Measurements from ENCODE around the gene MACROD2.

Gene MACROD2

DNA sequence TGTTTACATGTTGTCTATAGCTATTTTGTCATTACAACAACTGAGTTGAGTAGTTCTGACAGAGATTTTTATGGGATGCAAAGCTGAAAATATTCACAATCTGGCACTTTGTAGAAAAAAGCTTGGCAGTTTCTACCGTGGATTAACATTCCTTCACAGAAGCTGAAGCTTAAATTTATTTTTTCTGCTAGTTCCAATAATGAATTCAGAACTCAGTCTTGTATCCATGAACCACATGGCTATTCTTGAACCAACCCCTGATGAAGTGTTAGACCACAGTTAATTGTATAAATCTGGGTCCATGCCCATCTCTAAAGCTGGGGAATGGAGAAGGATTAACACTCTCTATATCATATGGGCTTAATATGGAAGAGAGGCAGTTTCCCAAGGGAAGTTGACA lies 1085.9 kb downstream of the MACROD2 start:
- TF ChIP-seq, protein P1, sequence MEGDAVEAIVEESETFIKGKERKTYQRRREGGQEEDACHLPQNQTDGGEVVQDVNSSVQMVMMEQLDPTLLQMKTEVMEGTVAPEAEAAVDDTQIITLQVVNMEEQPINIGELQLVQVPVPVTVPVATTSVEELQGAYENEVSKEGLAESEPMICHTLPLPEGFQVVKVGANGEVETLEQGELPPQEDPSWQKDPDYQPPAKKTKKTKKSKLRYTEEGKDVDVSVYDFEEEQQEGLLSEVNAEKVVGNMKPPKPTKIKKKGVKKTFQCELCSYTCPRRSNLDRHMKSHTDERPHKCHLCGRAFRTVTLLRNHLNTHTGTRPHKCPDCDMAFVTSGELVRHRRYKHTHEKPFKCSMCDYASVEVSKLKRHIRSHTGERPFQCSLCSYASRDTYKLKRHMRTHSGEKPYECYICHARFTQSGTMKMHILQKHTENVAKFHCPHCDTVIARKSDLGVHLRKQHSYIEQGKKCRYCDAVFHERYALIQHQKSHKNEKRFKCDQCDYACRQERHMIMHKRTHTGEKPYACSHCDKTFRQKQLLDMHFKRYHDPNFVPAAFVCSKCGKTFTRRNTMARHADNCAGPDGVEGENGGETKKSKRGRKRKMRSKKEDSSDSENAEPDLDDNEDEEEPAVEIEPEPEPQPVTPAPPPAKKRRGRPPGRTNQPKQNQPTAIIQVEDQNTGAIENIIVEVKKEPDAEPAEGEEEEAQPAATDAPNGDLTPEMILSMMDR (IDR thresholded peaks at IDR 0.05; ENCODE audit: low read depth, low read length) = no peak
- no peak for DNase-seq (ENCODE audit: extremely low read depth, low read depth)

DNA sequence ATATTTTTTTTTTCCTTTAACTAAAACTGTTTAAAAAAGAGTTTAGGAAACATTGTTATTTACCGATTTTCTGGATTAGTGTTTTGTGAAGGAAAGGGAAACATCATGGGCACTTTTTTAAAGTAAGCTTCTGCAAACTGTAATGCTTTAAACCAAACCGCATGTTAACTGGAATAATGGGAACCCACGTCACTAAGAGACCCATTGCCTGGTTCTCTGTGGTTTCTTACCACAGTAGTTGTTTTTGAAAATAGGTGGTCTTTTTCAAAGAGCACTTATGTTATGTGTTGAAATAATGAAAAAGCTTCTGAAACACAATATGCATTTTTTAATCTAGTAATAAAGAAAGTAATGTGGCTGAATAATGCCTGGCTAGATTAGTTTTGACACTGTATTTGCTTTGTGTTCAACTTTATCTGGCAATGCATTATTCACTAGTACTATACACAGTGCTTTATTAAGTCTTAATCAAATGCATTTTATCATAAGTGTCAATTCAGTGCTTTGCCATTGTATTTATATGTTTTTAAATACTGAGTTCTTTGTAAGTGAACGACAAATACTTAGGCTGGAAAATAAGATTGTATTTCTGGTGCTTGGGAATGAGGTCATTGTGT lies 1096.2 kb downstream of the MACROD2 start:
- DNase-seq (ENCODE audit: extremely low read depth, low read depth) = no peak
- TF ChIP-seq, protein P1 (IDR thresholded peaks at IDR 0.05; ENCODE audit: low read depth, low read length) = no peak

DNA sequence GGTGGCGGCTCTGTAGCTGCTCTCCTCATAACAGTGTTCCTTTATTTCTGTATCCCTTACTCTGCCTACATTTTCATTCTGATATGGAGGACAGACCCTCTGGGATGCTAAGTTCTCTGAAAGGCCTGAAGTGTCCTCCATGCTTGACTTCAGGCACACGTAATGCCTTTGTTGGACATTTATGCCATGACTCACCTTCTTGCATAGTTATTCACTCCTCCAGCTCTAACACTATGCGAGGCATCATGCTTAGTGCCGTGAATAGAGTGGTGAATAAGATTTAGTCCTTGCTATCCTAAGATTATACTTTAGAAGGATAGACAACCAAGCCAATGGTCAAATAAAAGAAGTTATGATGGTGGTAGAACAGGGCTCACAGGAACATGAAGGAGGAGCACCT lies 1103.0 kb downstream of the MACROD2 start:
- no peak for DNase-seq (ENCODE audit: extremely low read depth, low read depth)
- TF ChIP-seq, protein P1 (IDR thresholded peaks at IDR 0.05; ENCODE audit: low read depth, low read length) = no peak

DNA sequence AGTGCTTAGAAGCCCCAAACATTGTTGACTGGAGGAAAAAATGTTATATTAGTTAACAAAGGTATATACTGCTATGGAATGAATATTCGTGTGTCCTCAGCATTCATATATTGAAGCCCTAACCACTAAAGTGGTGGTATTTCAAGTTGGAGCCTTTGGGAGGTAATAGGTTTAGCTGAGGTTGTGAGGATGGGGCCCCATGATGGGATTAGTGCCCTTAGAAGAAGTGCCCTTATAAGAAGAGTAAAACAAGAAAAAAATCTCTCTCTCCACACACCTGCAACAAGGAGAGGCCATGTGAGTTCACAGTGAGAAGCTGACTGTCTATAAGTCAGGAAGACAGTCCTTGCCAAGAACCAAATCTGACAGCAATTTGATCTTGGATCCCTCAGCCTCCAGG lies 1103.8 kb downstream of the MACROD2 start:
- TF ChIP-seq, protein P1 (IDR thresholded peaks at IDR 0.05; ENCODE audit: low read depth, low read length) = no peak
- DNase-seq (ENCODE audit: extremely low read depth, low read depth) = no peak

DNA sequence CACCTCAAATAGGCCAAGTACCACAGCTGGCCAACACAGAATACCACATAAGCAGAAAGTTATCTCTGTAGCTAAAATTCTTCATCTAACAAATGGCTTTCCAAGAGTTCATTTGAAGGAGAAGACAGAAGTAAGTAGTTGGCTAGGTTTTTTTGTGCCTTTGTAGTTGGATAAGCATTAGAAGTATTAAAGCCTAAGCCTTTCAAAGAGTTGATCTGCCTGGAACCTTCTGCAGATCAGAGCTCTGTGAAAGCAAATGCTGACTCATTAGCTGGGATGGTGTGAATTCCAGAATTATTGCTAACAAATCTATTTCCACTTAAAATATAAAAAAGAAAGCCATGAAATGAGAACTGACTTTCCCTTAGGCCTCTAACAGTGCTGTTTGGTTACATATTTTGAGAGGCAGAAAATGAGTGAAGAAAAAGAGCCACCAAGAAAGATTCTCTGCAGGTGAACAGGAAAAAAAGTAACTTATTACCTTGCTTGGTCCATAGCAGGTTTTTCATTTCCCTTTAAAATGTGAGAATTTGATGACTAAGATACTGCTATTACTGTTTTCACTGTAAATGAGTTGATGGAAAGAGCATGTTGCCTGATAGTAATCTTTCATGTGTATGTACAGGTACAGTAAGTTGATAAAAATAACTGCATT lies 1105.3 kb downstream of the MACROD2 start:
- TF ChIP-seq, protein P1 (IDR thresholded peaks at IDR 0.05; ENCODE audit: low read depth, low read length) = no peak
- no peak for DNase-seq (ENCODE audit: extremely low read depth, low read depth)

DNA sequence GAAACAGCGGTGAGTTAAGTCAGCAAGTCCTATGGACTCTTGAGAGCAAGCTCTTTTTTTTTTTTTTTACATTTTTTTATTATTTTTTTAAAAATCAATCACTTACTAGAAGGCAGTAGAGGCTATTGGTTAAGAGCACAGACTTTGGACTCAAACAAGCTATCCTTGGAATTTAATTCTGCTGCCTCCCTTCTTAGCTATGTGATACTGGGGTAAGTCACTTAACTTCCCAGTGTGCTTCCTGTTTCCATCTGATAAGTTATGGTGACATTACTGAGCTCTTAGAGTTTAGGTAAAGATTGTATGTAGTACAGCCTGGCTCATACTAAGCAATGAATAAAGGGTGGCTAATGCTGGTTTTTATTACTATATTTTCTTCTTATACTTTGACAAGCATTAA lies 1112.6 kb downstream of the MACROD2 start:
- TF ChIP-seq, protein P1 (IDR thresholded peaks at IDR 0.05; ENCODE audit: low read depth, low read length) = no peak
- no peak for DNase-seq (ENCODE audit: extremely low read depth, low read depth)

DNA sequence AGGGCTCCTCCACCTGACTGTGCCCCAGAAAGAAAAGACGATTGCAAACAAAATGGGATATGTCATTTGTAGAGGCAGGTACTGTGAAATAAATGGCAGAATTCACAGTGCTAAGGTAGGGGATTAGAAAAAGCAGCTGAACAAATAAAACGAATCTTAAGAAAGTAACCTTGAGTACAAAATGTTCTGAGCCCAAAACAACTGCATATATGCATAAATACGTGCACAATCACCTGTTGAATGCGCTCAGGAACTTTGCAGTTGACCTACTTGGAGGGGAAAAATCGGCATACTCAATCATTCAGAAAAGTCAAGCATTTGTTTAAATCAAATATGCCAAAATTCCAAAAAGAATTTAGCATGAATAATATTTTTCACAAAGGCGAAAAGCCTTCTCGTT lies 1114.2 kb downstream of the MACROD2 start:
- TF ChIP-seq, protein P1 (IDR thresholded peaks at IDR 0.05; ENCODE audit: low read depth, low read length) = no peak
- no peak for DNase-seq (ENCODE audit: extremely low read depth, low read depth)

Data from AG09319 (cell line).